ENCODE data around the gene MAP3K3.

MAP3K3 gene

GRCh38 chr17:63658366-63658765 is 36.1 kb downstream of the MAP3K3 start:
- DNase-seq: no peak

GRCh38 chr17:63659850-63660249 is 37.6 kb downstream of the MAP3K3 start:
- DNase-seq: no peak

- DNase-seq: no peak
Observed at GRCh38 chr17:63665527-63666214, 43.5 kb downstream of the MAP3K3 start.

GRCh38 chr17:63672856-63673255 is 50.6 kb downstream of the MAP3K3 start:
- no peak for DNase-seq

GRCh38 chr17:63675231-63675606 is 53.0 kb downstream of the MAP3K3 start:
- no peak for DNase-seq

- DNase-seq: no peak
Observed at GRCh38 chr17:63675607-63676546, 53.7 kb downstream of the MAP3K3 start.

- DNase-seq: no peak
Observed at GRCh38 chr17:63676584-63676983, 54.4 kb downstream of the MAP3K3 start.

- DNase-seq: no peak
Observed at GRCh38 chr17:63679214-63679613, 57.0 kb downstream of the MAP3K3 start.

- DNase-seq: no peak
Observed at GRCh38 chr17:63680700-63681099, 58.5 kb downstream of the MAP3K3 start.

- DNase-seq: no peak
Observed at GRCh38 chr17:63681530-63681929, 59.3 kb downstream of the MAP3K3 start.

GRCh38 chr17:63682441-63682840 is 60.2 kb downstream of the MAP3K3 start:
- no peak for DNase-seq

GRCh38 chr17:63682981-63683380 is 60.8 kb downstream of the MAP3K3 start:
- DNase-seq: no peak

- no peak for DNase-seq
Observed at GRCh38 chr17:63685041-63685440, 62.8 kb downstream of the MAP3K3 start.

GRCh38 chr17:63685578-63685977 is 63.4 kb downstream of the MAP3K3 start:
- DNase-seq: no peak

- DNase-seq: no peak
Observed at GRCh38 chr17:63686138-63686685, 64.0 kb downstream of the MAP3K3 start.

- DNase-seq: no peak
Observed at GRCh38 chr17:63688396-63689020, 66.3 kb downstream of the MAP3K3 start.

- no peak for DNase-seq
Observed at GRCh38 chr17:63689479-63689878, 67.3 kb downstream of the MAP3K3 start.

- DNase-seq: no peak
Observed at GRCh38 chr17:63692195-63692816, 70.1 kb downstream of the MAP3K3 start.

- DNase-seq: no peak
Observed at GRCh38 chr17:63693411-63694113, 71.3 kb downstream of the MAP3K3 start.

GRCh38 chr17:63694229-63694949 is 72.2 kb downstream of the MAP3K3 start:
- DNase-seq: peak; percentile 80

GRCh38 chr17:63694950-63695773 is 72.9 kb downstream of the MAP3K3 start:
- no peak for DNase-seq

Data from NCI-H1694 (cell line).